ENCODE results near the gene ANO8.

The ANO8 gene

GRCh38 chr19:17329366-17330261 is 5.0 kb downstream of the ANO8 start:
- DNase-seq (ENCODE audit: low read depth, low spot score) = no peak

GRCh38 chr19:17328517-17329365 is 5.9 kb downstream of the ANO8 start:
- no peak for DNase-seq (ENCODE audit: low read depth, low spot score)

GRCh38 chr19:17327654-17328516 is 6.8 kb downstream of the ANO8 start:
- DNase-seq (ENCODE audit: low read depth, low spot score) = no peak

DNA sequence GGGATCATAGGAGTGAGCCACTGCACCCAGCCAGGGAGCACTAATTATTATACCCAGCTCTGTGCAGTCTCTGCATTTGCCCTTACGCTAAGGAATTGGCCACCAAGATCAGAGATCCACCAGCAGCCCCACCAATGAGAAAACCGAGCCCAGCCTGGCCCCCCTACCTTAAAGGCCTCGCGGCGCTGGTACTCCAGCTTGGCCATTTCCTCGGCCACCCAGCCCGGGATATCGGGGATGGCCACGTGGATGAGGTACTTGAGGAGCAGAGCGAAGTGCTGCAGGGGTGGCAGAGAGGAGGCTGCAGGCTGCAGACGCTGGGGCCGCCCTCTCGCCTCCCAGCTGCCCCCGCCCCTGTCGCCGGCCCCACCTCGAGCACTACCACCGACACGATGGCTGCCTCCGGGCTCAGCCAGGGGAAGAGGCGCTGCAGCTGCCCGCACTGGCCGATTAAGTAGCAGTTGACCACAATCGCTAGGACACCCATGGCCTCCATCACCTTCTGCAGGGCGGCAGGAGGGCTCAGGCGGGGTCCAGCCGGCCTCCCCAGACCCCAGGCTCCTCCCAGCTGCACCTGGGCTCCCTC is 7.5 kb downstream of the ANO8 start:
- no peak for DNase-seq (ENCODE audit: low read depth, low spot score)

DNA sequence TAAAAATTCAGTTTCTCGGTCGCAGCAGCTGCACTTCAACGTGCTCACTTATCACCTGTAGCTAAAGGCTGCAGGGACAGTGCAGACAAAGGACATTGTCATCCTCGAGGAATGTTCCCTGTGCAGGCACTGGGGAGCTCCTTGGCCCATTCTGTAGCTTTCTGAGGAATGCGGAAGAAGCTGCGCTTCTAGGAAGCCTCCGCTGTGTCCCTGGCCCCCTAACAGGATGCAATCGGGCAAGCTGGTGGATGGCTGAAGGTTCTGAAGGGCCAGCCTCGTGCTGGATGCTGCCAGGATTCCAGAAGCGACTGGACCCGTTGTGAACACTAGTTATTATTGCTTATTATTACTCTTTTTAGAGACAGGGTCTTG is 8.1 kb downstream of the ANO8 start:
- DNase-seq (ENCODE audit: low read depth, low spot score) = no peak

GRCh38 chr19:17325881-17326594 is 8.6 kb downstream of the ANO8 start:
- no peak for DNase-seq (ENCODE audit: low read depth, low spot score)

GRCh38 chr19:17325133-17325532 is 9.5 kb downstream of the ANO8 start:
- DNase-seq (ENCODE audit: low read depth, low spot score) = no peak

DNA sequence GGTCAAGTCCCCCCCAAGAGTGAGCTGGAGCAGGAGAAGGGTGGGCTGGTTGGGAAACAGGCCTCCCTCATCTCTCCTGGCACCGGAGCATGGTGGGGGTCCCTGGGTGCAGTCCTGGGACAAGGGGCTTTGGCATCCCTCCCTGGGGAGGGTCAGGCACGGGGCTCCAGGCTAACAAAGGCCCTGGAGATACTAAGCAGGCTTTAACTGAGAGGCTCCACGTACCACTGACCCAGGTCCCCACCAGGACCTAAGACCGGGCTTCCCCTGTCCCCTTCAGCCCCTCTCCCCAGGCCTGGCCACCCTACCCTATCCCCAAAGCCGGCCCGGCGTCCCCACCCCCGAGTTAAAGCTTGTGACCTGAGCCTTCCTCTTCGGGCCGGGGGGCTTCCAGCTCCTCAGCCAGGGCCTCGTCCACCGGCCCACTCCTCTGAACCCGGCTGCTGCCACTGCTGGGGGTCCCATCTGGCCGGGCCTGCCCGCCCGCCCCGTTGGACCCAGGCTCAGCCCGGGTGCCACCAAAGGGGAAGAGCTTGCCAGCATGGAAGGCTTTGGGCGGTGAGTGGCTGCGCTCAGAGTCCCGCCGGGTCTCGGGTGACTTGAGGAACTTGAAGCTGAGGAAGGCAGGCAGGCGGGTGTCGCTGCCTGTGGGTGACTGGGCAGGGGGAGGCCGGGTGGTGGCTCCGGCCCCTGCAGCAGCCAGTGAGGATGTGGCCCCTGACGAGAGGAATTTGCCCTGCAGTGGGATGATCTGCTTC is 10.1 kb downstream of the ANO8 start:
- no peak for DNase-seq (ENCODE audit: low read depth, low spot score)

DNA sequence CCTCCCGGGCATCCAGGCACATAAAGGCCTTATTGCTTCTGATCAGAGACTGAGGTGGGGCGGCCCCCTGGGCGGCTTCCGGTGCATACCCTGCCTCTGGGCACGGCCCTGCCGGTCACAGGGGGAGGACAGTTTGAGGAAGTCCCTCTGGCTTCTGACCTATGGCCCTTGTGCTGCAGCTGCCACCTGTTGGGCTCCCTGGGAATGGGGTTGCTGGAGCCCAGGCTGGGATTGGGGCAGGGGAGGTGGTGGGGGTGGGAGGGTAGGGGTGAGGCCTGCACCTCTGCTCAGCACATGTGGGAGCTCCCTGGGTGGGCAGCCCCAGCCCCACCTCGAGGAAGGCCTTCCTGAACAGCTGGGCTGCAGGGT is 10.7 kb downstream of the ANO8 start:
- no peak for DNase-seq (ENCODE audit: low read depth, low spot score)

DNA sequence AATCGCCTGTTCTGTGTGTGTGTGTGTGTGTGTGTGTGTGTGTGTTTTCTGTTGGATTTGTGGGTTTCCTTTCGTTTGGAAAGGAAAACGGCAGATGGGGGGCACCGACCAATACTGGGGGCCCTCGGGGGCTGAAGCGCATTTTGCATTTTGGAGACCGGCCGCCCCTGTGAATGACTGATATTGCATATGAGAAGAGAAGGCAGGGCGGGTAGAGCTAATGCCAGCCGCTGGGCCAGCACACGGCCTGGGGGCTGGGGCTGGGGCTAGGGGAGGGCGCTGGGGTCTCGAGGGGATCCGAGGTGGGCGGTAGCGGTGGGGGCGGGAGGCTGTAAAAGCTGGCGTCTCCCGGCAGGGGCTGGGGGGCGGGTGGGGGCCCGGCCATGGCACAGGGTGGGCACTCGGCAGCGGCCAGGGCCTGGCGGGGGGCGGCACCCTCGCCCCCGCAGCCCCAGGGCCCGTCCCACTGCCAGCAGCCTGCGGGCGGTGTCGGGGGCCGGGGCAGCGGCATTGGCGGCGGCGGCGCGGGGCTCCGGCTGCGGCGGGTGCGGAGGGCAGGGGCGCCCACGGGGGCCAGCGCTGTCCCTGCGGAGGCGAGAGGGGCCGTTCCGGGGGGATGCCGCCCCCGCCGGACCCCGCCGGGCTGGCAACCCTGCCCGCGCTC is 11.2 kb downstream of the ANO8 start:
- no peak for DNase-seq (ENCODE audit: low read depth, low spot score)

GRCh38 chr19:17322854-17323253 is 11.8 kb downstream of the ANO8 start:
- DNase-seq (ENCODE audit: low read depth, low spot score) = no peak

GRCh38 chr19:17321655-17322489 is 12.8 kb downstream of the ANO8 start:
- no peak for DNase-seq (ENCODE audit: low read depth, low spot score)

- DNase-seq (ENCODE audit: low read depth, low spot score) = no peak
These were observed 14.2 kb downstream of the ANO8 start for GRCh38 chr19:17320435-17320834.

GRCh38 chr19:17319473-17320238 is 15.0 kb downstream of the ANO8 start:
- DNase-seq (ENCODE audit: low read depth, low spot score) = no peak

DNA sequence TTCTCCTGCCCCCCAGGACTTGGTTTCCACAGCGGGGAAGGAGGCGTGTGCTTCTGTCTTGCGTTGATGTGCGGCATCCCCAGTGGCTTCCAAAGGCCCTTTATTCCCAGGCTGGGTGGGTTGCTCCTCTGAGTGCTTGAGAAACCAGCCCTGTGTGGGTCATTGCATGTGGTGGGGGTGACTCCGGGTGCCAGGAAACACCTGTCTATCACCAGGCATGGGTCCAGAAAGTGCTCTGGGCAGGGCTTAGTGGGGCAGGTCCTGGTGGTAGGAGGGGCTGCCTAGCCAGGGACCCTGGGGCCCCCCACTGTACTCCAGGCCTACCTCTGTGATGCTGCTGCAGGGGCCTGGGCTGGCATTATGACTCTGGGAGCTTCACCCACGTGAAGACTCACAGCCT is 15.7 kb downstream of the ANO8 start:
- DNase-seq (ENCODE audit: low read depth, low spot score) = no peak

- DNase-seq (ENCODE audit: low read depth, low spot score) = no peak
These were observed 20.6 kb downstream of the ANO8 start for GRCh38 chr19:17314007-17314593.
